Measurements from ENCODE around the gene ROPN1.
"Not testable (repeated sequence)": the region's sequence is repeated elsewhere in the genome, so short reads cannot be mapped to it uniquely, and the experiment has no call there.

Gene ROPN1

GRCh38 chr3:123997543-123997942 lies 5.6 kb upstream of the ROPN1 start:
- no peak for DNase-seq (ENCODE audit: low read depth in 2 of 2)

GRCh38 chr3:123993818-123994217 lies 1.9 kb upstream of the ROPN1 start:
- DNase-seq (ENCODE audit: low read depth in 2 of 2), result no peak

DNA sequence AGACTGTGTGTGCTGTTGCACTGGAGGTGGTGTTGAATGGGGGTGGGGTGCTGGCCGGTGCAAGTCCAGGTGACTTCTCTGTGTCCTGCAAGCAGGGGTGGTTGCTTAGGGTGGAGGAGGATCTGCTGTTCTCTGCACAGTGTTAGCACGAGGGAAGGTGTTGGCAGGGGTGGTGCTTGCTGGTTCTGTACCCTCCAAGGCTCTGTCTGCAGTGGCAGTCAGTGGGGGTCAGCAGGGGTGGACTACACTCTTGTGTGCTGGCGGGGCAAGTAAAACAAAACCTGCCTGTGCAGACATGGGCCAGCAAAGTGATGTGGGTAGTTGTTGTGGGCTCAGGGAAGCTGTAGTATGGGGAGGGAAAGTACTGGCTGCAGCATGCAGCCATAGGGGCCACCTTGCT lies 5.5 kb downstream of the ROPN1 start:
- DNase-seq (ENCODE audit: low read depth in 2 of 2), result no peak

DNA sequence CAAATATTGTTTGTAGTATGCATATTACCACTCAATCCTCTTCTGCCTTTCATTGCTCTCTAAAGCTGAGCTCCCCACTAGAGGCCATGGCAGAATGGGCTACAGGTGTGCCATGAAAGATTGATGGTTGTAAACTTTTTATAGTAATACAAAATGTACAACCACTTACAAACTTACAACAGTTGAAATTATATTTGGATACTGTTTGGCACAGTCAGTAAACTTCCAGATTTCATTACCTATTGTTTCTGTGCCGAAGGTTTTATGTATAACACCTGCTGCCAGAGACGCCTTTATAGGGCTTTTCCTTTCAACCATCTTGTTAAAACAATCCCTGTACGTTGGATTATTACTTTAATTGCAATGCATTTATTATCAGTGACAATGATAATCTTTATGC lies 7.0 kb downstream of the ROPN1 start:
- no peak for DNase-seq (ENCODE audit: low read depth in 2 of 2)

- DNase-seq (ENCODE audit: low read depth in 2 of 2), result no peak
These were observed 7.6 kb downstream of the ROPN1 start for GRCh38 chr3:123984350-123984749.

DNA sequence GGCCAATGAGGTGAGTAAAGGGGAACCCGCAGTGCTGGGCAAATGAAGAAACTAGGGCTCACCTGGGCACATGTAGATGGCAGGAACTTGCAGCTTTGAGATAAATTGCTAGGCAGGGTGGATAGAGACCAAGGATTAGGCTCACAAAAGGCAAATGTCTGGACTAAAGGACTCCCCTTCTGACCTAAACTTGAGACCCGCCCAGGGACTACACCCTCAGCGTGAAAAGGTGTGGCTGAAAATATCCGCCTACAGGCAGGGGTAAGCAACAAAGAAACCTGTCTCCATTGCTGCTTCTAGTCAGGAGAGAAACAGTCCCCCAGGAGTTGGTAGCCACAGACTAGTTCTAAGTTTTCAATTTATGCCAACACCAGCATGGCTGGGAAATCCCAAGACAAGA lies 10.6 kb downstream of the ROPN1 start:
- not testable (repeated sequence) for DNase-seq (ENCODE audit: low read depth in 2 of 2)

GRCh38 chr3:123980539-123980938 lies 11.4 kb downstream of the ROPN1 start:
- no peak for DNase-seq (ENCODE audit: low read depth in 2 of 2)

DNA sequence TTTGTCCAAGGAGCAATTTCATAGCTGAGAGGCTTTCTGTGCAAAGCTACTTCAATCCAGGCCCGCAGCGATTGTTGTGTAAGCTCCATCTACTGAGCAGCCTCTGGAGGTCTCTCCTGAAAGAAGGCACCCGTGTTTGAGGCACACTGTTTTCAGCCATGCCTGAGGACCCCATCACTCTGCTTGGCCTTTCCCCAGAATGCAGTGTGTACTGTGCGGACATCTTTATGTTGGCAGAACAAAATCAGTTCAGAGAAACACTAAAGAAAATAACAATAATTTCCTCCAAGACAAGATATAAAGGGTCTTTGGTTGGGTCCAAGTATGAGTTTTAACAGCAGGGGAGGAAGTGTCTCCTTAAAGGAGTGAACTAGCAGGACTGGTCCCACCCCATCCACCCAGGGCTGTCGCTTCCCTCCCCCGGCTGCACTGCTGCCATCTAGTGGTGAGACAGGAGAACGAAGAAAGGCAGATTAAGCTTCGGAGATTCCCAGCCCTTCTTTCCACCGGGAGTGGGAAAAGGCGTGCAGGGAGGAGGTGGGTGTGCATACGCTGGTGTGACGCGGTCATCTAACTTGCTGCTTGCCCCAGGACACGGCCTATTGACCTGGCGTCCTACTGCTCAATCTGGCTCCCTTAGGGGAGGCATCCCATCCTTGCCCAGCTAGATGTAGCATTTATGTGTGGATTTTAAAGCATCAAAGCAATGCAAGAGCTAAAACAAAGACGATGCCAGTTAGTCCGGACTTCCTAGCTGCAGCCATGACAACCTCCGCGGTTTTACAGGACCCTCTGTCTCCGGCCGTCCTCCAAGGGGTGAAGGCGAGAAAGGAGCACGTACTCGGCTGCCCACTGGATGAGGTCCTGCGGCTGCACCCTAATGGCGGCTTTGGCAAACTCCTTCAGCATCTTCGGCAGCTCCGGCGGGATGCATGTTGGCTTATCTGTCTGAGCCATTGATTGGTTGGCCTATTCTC lies 12.1 kb downstream of the ROPN1 start:
- peak in 1 of 2 experiments; percentile 15 for DNase-seq (ENCODE audit: low read depth in 2 of 2)

GRCh38 chr3:123976904-123977303 lies 15.0 kb downstream of the ROPN1 start:
- not testable (repeated sequence) for DNase-seq (ENCODE audit: low read depth in 2 of 2)

DNA sequence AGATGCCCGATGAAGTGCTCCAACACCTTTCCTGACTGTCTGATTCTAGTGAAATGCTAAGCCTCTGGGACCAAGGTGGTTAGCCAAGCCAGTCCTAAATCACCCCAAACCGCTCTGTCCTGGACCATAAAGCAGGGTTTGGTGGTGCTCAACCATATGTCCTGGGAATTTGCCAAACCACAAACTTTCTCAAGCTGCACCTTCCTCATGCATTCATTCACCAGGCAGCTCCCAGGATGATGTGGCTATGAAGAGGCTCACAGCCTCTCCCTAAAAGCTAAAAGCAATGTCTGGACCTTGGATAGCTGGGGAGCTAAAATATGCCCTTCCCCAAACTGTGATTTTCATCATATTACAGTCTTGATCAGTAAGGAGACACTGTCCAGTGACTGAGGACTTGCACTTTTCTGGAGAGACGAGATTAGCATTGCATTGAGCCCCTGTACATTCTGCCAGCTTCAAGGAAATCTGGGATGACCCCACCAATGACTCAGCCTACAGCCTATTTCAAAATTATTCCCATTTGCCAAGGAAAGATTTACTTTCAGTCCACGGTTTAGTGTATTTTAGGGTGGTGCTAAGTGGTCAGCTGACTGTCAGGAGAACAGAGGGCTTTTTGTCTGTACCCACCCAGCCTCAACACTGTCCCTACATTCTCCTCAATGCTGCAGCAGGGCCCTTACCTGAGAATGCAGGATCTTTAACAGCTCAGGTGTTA lies 15.6 kb downstream of the ROPN1 start:
- DNase-seq (ENCODE audit: low read depth in 2 of 2), result peak; percentile 44 to 48

GRCh38 chr3:123975030-123975429 lies 16.9 kb downstream of the ROPN1 start:
- not testable (repeated sequence) for DNase-seq (ENCODE audit: low read depth in 2 of 2)

- DNase-seq (ENCODE audit: low read depth in 2 of 2), result peak; percentile 46 to 55
These were observed 20.5 kb downstream of the ROPN1 start for GRCh38 chr3:123971406-123971805.

- not testable (repeated sequence) for DNase-seq (ENCODE audit: low read depth in 2 of 2)
These were observed 24.7 kb downstream of the ROPN1 start for GRCh38 chr3:123967260-123967659.

GRCh38 chr3:123966799-123967198 lies 25.1 kb downstream of the ROPN1 start:
- not testable (repeated sequence) for DNase-seq (ENCODE audit: low read depth in 2 of 2)

DNA sequence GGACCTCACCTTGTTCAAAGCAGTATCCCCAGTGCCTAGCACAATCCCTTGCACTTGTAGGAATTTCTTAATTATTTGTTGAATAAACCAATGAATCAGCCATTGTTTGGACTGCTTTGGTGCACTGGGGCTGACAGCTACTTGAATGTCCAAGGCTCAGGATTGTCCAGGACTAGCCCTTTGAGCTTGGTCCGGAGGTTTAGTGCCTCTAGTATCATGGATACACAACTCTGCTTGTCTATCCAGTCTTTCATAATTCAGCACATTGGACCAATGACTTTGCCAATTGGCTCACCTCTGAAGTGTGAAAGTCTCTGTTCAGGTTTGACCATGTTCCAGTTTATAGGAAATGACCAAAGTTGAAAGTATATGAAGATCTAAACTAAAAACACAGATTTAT lies 27.1 kb downstream of the ROPN1 start:
- not testable (repeated sequence) for DNase-seq (ENCODE audit: low read depth in 2 of 2)

DNA sequence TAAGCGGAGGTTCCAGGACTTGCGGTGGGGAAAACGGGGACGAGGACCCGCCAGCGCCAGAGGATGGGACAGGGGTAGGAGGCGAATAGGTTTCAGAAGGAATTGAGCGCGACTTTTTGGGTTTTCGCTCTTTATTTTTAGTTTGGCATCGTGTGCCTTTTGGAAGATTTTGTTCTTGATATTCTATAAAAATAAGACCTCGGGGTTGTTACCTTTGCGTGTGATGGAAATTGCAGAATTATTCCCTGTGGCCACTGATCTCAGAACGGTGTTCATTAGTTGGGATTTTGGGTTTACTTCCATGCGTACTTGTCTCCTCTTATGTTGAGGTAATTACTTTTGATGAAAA lies 30.4 kb downstream of the ROPN1 start:
- no peak for DNase-seq (ENCODE audit: low read depth in 2 of 2)

DNA sequence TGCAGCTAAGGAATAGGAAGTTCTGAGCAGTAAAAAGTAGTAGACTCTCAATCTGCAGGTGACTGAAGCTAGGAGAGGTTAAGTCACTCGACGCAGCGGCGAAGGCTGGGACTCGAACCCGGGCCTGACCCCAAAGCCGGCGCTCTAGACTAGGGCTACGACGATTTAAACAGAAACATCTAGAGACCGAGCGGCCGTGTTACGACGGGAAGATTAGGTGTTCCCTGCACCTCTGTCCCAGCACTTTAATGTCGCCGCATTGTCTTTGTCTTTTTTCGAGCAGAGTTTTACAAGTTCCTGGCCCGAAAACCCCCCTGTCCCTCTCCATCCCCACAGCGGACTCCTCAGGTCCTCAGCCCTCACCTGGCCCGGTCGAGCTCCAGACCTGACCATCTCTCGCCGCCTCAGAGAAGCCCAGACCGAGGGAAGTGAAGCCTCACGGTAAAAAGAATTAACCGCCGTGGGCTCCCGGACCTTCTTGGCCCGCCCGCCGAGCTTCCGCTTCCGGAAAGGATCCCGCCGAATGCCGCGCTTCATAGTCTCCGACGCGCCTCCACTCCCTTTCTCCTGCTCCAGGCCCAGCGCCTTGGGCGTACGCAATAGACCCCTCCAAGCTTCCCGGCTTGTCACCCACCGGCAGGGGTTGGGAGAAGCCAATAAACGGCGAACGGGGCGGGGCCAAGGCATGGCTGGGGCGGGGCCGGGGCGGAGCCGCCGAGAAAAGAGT lies 31.0 kb downstream of the ROPN1 start, which contains the start of gene CCDC14:
Gene CCDC14, minus strand, starts transcription at position 449 of the 727 bp plus-strand sequence. Its CDS starts 56 bp downstream, at position 393.
- peak; percentile 94 to 95 for DNase-seq (ENCODE audit: low read depth in 2 of 2)

GRCh38 chr3:123953735-123954134 lies 38.2 kb downstream of the ROPN1 start:
- no peak for DNase-seq (ENCODE audit: low read depth in 2 of 2)

- no peak for DNase-seq (ENCODE audit: low read depth in 2 of 2)
These were observed 38.9 kb downstream of the ROPN1 start for GRCh38 chr3:123952844-123953520.

- DNase-seq (ENCODE audit: low read depth in 2 of 2), result no peak
These were observed 40.1 kb downstream of the ROPN1 start for GRCh38 chr3:123951522-123952447.

Measured in fibroblast of skin of left quadriceps (primary cell).